ENCODE measurements around the gene SLU7. TPM values are rescaled to one million over a fixed set of nuclear protein-coding genes. Genes with fewer than 3 reads are reported as not detected.

Gene SLU7
- total and polyA plus RNA-seq, 2 donors (not counting 3 experiments of a cell fraction or from before 2014, with no cell fraction given): 10.2 to 48.2 TPM

GRCh38 chr5:160466889-160467554 lies 48.1 kb upstream of the SLU7 start:
- intact Hi-C loops (cut with micrococcal nuclease): loop anchor here (1.0 to 2.0 kb wide), 2 partner anchors 17 to 42 kb away; no protein-coding TSS in a partner anchor
- POLR2A ChIA-PET: interaction anchor here (1.3 kb wide), 1 partner anchor 48 kb away, joined by 4 read pairs; the partner anchor contains the start of gene SLU7

GRCh38 chr5:160466116-160466515 lies 47.2 kb upstream of the SLU7 start:
- Histone ChIP-seq H3K4me1 (ENCODE audit: control insufficient read depth, extremely low read depth, insufficient read depth, low read length) (peaks cover 53% of the 10 kb centered on the region), H3K9me1 (replicated peaks; ENCODE audit: control insufficient read depth, extremely low read depth, insufficient read depth, low read length) (no peaks in the 10 kb centered on the region), H3K36me3 (ENCODE audit: control insufficient read depth in 2 of 2, extremely low read depth in 1 of 2, insufficient read depth in 2 of 2, low read length in 2 of 2) (no peaks in the 10 kb centered on the region), H4K20me1 (replicated peaks; ENCODE audit: control insufficient read depth, extremely low read depth, insufficient read depth, low read length) (no peaks in the 10 kb centered on the region), H2AFZ (ENCODE audit: low read depth, low read length) (no peak overlapping the region), H3K4me2 (ENCODE audit: insufficient read depth, low read length) (no peak overlapping the region), H3K4me3 (replicated peaks in 1 of 3; ENCODE audit: insufficient read depth in 1 of 3, low read depth in 1 of 3, low read length in 3 of 3) (no peak overlapping the region), H3K9me3 (replicated peaks; ENCODE audit: control insufficient read depth, insufficient read depth, low read length) (no peaks in the 10 kb centered on the region), H3K27me3 (ENCODE audit: control insufficient read depth in 2 of 2, insufficient read depth in 2 of 2, low read length in 2 of 2) (no peaks in the 10 kb centered on the region), H3K9ac (replicated peaks; ENCODE audit: extremely low read depth, insufficient read depth, low read length) (no peak overlapping the region), H3K79me2 (ENCODE audit: control insufficient read depth, insufficient read depth, low read length) (peaks cover 26% of the 10 kb centered on the region), H3K27ac (ENCODE audit: insufficient read depth, low read depth, low read length) (peak overlapping the region; percentile 67)
- BruUV-seq (replicated peaks): no TSS peak
- DNase-seq (ENCODE audit: low read depth, low spot score): no peak
- intact Hi-C loops (cut with micrococcal nuclease): loop anchor here (2.0 kb wide), 1 partner anchor 43 kb away; no protein-coding TSS in a partner anchor
- TF ChIP-seq EZH2 (IDR thresholded peaks at IDR 0.05; ENCODE audit: borderline replicate concordance, low read depth, low read length, severe bottlenecking): no peak
- TF ChIP-seq POLR2A (IDR thresholded peaks at IDR 0.05; ENCODE audit: low read depth, low read length): no peak
- no peak for TF ChIP-seq JUN (IDR thresholded peaks at IDR 0.05; ENCODE audit: borderline replicate concordance, insufficient read depth, insufficient read length, low read depth)
- TF ChIP-seq POLR2AphosphoS5 (IDR thresholded peaks at IDR 0.05; ENCODE audit: insufficient read depth, low read depth, low read length): no peak
- TF ChIP-seq, protein P1, sequence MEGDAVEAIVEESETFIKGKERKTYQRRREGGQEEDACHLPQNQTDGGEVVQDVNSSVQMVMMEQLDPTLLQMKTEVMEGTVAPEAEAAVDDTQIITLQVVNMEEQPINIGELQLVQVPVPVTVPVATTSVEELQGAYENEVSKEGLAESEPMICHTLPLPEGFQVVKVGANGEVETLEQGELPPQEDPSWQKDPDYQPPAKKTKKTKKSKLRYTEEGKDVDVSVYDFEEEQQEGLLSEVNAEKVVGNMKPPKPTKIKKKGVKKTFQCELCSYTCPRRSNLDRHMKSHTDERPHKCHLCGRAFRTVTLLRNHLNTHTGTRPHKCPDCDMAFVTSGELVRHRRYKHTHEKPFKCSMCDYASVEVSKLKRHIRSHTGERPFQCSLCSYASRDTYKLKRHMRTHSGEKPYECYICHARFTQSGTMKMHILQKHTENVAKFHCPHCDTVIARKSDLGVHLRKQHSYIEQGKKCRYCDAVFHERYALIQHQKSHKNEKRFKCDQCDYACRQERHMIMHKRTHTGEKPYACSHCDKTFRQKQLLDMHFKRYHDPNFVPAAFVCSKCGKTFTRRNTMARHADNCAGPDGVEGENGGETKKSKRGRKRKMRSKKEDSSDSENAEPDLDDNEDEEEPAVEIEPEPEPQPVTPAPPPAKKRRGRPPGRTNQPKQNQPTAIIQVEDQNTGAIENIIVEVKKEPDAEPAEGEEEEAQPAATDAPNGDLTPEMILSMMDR (IDR thresholded peaks at IDR 0.05; ENCODE audit: extremely low read depth in 1 of 2, insufficient read depth in 1 of 2, low read depth in 1 of 2, low read length in 2 of 2): no peak
- no peak for TF ChIP-seq MAX (IDR thresholded peaks at IDR 0.05; ENCODE audit: insufficient read depth, insufficient read length)
- no peak for TF ChIP-seq MYC (IDR thresholded peaks at IDR 0.05; ENCODE audit: low read depth, low read length)
- no peak for TF ChIP-seq GATA2 (IDR thresholded peaks at IDR 0.05; ENCODE audit: insufficient read depth, insufficient read length, low read depth, low read length)
- TF ChIP-seq FOS (IDR thresholded peaks at IDR 0.05; ENCODE audit: borderline replicate concordance, insufficient read depth, low read length): no peak
- CTCF ChIA-PET: interaction anchor here (0.9 to 2.6 kb wide), 4 partner anchors 9 to 27 kb away, joined by 3 to 37 read pairs (median 5); no protein-coding TSS in a partner anchor
- POLR2A ChIA-PET: no interaction called here
- dilution Hi-C loops (cut with MboI; ENCODE audit: extremely low pct_ligation_motif_present, low sequenced_read_pairs): no loop called here
- no peak for FAIRE-seq

More at GRCh38 chr5:160466889-160467554, 48.1 kb upstream of the SLU7 start:
- CTCF ChIA-PET: interaction anchor here (0.9 to 2.6 kb wide), 7 partner anchors 8 to 43 kb away, joined by 3 to 37 read pairs (median 4); no protein-coding TSS in a partner anchor
- H4K20me1 ChIP-seq (replicated peaks; ENCODE audit: control insufficient read depth, extremely low read depth, insufficient read depth, low read length): no peaks in the 10 kb centered on the region
- H3K4me2 ChIP-seq (ENCODE audit: insufficient read depth, low read length): peak overlapping the region; percentile 32
- TF ChIP-seq GATA2 (IDR thresholded peaks at IDR 0.05; ENCODE audit: insufficient read depth, insufficient read length, low read depth, low read length) (peak; percentile 27), FOS (IDR thresholded peaks at IDR 0.05; ENCODE audit: borderline replicate concordance, insufficient read depth, low read length) (no peak), POLR2A (IDR thresholded peaks at IDR 0.05; ENCODE audit: low read depth, low read length) (no peak), MAX (IDR thresholded peaks at IDR 0.05; ENCODE audit: insufficient read depth, insufficient read length) (peak; percentile 15)
- H3K27me3 ChIP-seq (ENCODE audit: control insufficient read depth in 2 of 2, insufficient read depth in 2 of 2, low read length in 2 of 2): no peaks in the 10 kb centered on the region
- H3K9ac ChIP-seq (replicated peaks; ENCODE audit: extremely low read depth, insufficient read depth, low read length): peak overlapping the region; percentile 52
- dilution Hi-C loops (cut with MboI; ENCODE audit: extremely low pct_ligation_motif_present, low sequenced_read_pairs): no loop called here
- no TSS peak for BruUV-seq (replicated peaks)
- no peaks in the 10 kb centered on the region for H3K36me3 ChIP-seq (ENCODE audit: control insufficient read depth in 2 of 2, extremely low read depth in 1 of 2, insufficient read depth in 2 of 2, low read length in 2 of 2)
- H3K4me1 ChIP-seq (ENCODE audit: control insufficient read depth, extremely low read depth, insufficient read depth, low read length): peaks cover 57% of the 10 kb centered on the region
- DNase-seq (ENCODE audit: low read depth, low spot score): peak; percentile 43
- H3K27ac ChIP-seq (ENCODE audit: insufficient read depth, low read depth, low read length): peak overlapping the region; percentile 67
- H3K79me2 ChIP-seq (ENCODE audit: control insufficient read depth, insufficient read depth, low read length): peaks cover 35% of the 10 kb centered on the region
- H3K4me3 ChIP-seq (replicated peaks in 1 of 3; ENCODE audit: insufficient read depth in 1 of 3, low read depth in 1 of 3, low read length in 3 of 3): no peak overlapping the region
- FAIRE-seq: peak; percentile 12
- H2AFZ ChIP-seq (ENCODE audit: low read depth, low read length): no peak overlapping the region
- H3K9me3 ChIP-seq (replicated peaks; ENCODE audit: control insufficient read depth, insufficient read depth, low read length): no peaks in the 10 kb centered on the region
- H3K9me1 ChIP-seq (replicated peaks; ENCODE audit: control insufficient read depth, extremely low read depth, insufficient read depth, low read length): no peaks in the 10 kb centered on the region
